GM23338 (cell line): ENCODE measurements around the gene DCST1. TPM values are rescaled to one million over a fixed set of nuclear protein-coding genes. Genes with fewer than 3 reads are reported as not detected.

Experiments used
- ATAC-seq: fragments of 200-7000 bp; cut with Tn5 transposase; 3 replicates; pipeline ENCODE4 v1.9.1; 2020
- DNase-seq: peaks from one replicate; pipeline ENCODE4 v3.0.0-alpha.2; 2015; ENCODE audit warnings: low spot score
- H2AFZ ChIP-seq: fragments of 200-600 bp; sonication (generic); 2 replicates; pipeline ENCODE4 v1.8.0; 2016; ENCODE audit warnings: antibody characterized with exemption, mild to moderate bottlenecking, moderate library complexity
- H3F3A ChIP-seq: fragments of 200-600 bp; sonication (generic); replicated peaks from 2 replicates; pipeline ENCODE4 v1.8.0; 2017; ENCODE audit warnings: antibody characterized with exemption, mixed run types, low read depth
- H3K27ac ChIP-seq: fragments of 200-600 bp; sonication (generic); 2 replicates; pipeline ENCODE4 v1.6.1; 2016; ENCODE audit warnings: low read depth
- H3K27me3 ChIP-seq: fragments of 200-600 bp; sonication (generic); 2 replicates; pipeline ENCODE4 v1.8.0; 2016; ENCODE audit warnings: mild to moderate bottlenecking, mixed run types, moderate library complexity; ENCODE audit not compliant: insufficient read depth
- H3K36me3 ChIP-seq: fragments of 200-600 bp; sonication (generic); 2 replicates; pipeline ENCODE4 v1.8.0; 2016; ENCODE audit warnings: mild to moderate bottlenecking; ENCODE audit not compliant: insufficient read depth
- H3K4me1 ChIP-seq: fragments of 200-600 bp; sonication (generic); 2 replicates; pipeline ENCODE4 v1.8.0; 2016; ENCODE audit warnings: mild to moderate bottlenecking, moderate library complexity; ENCODE audit not compliant: insufficient read depth
- H3K4me2 ChIP-seq: fragments of 200-600 bp; sonication (generic); 2 replicates; pipeline ENCODE4 v1.7.1; 2017; ENCODE audit warnings: mixed run types
- H3K4me3 ChIP-seq: fragments of 200-600 bp; sonication (generic); 2 replicates; pipeline ENCODE4 v1.6.1; 2016; ENCODE audit warnings: mixed run types
- H3K79me2 ChIP-seq: fragments of 200-600 bp; sonication (generic); replicated peaks from 2 replicates; pipeline ENCODE4 v1.8.0; 2017; ENCODE audit warnings: mild to moderate bottlenecking; ENCODE audit not compliant: insufficient read depth
- H3K9me2 ChIP-seq: fragments of 200-600 bp; sonication (generic); 2 replicates; pipeline ENCODE4 v1.8.0; 2017; ENCODE audit not compliant: insufficient read depth
- H4K20me1 ChIP-seq: fragments of 200-600 bp; sonication (generic); replicated peaks from 2 replicates; pipeline ENCODE4 v1.8.0; 2017; ENCODE audit warnings: mild to moderate bottlenecking; ENCODE audit not compliant: insufficient read depth
- H3K27ac Mint-ChIP-seq: 2 replicates; pipeline ENCODE4 v1.8.0; 2020; ENCODE audit warnings: inconsistent platforms, mild to moderate bottlenecking, moderate library complexity, mixed read lengths
- H3K27me3 Mint-ChIP-seq: 3 replicates; pipeline ENCODE4 v1.8.0; 2022; ENCODE audit warnings: low read depth, mild to moderate bottlenecking, moderate library complexity, mixed read lengths, inconsistent platforms; ENCODE audit not compliant: insufficient read depth, poor library complexity
- H3K36me3 Mint-ChIP-seq: 3 replicates; pipeline ENCODE4 v1.8.0; 2021; ENCODE audit warnings: low read depth, mild to moderate bottlenecking, inconsistent platforms, moderate library complexity, mixed read lengths
- H3K4me1 Mint-ChIP-seq: 3 replicates; pipeline ENCODE4 v1.8.0; 2020; ENCODE audit warnings: mild to moderate bottlenecking, inconsistent platforms, mixed read lengths
- H3K4me3 Mint-ChIP-seq: 3 replicates; pipeline ENCODE4 v1.8.0; 2021; ENCODE audit warnings: moderate library complexity, mild to moderate bottlenecking, inconsistent platforms, mixed read lengths
- H3K9me3 Mint-ChIP-seq: 3 replicates; pipeline ENCODE4 v1.8.0; 2020; ENCODE audit warnings: moderate library complexity, mild to moderate bottlenecking, inconsistent platforms, mixed read lengths
- CREB1 ChIP-seq: fragments of 250-450 bp; sonication (Bioruptor Pico); IDR thresholded peaks from 2 replicates; pipeline ENCODE4 v1.5.0; 2020; ENCODE audit warnings: low read depth, mild to moderate bottlenecking, moderate library complexity
- EZH2 ChIP-seq: fragments of 200-600 bp; sonication (generic); IDR thresholded peaks from one replicate; pipeline ENCODE4 v1.8.0; 2017; ENCODE audit warnings: antibody characterized with exemption, mild to moderate bottlenecking, low read depth; ENCODE audit not compliant: unreplicated experiment
- EZH2phosphoT487 ChIP-seq: fragments of 200-600 bp; sonication (generic); IDR thresholded peaks from one replicate; pipeline ENCODE4 v1.8.1; 2018; ENCODE audit warnings: antibody characterized with exemption; ENCODE audit not compliant: unreplicated experiment
- JUNB ChIP-seq: IDR thresholded peaks from one replicate; pipeline ENCODE4 v1.6.1; 2016; ENCODE audit warnings: antibody characterized with exemption; ENCODE audit not compliant: unreplicated experiment
- NANOG ChIP-seq: IDR thresholded peaks from 2 replicates; pipeline ENCODE4 v1.6.1; 2016; ENCODE audit warnings: antibody characterized with exemption, borderline replicate concordance
- POLR2AphosphoS5 ChIP-seq: IDR thresholded peaks from 2 replicates; pipeline ENCODE4 v1.6.1; 2016; ENCODE audit warnings: antibody characterized with exemption, low read depth
- STAT1 ChIP-seq: IDR thresholded peaks from one replicate; pipeline ENCODE4 v1.6.1; 2016; ENCODE audit warnings: antibody characterized with exemption; ENCODE audit not compliant: unreplicated experiment
- ZNF114 ChIP-seq: fragments of 250-450 bp; sonication (Bioruptor Pico); IDR thresholded peaks from 2 replicates; pipeline ENCODE4 v1.5.0; 2020; ENCODE audit warnings: mild to moderate bottlenecking, moderate library complexity
- ZNF331 ChIP-seq: fragments of 250-450 bp; sonication (Bioruptor Pico); IDR thresholded peaks from 2 replicates; pipeline ENCODE4 v1.5.0; 2020; ENCODE audit warnings: low read depth, mild to moderate bottlenecking, moderate library complexity
- polyA plus RNA-seq: library from polyadenylated mRNA; unstranded; fragments of >200 nt; fragmentation: Nextera tagmentation; extraction: Ambion mirVana; gene quantifications from 2 replicates; pipeline ENCODE4 v1.2.1, GENCODE V29; 2016
- total RNA-seq: library from RNA; depleted of rRNA; stranded (reverse); fragments of >200 nt; shearing (Covaris generic); gene quantifications from 2 replicates; pipeline ENCODE4 v1.2.3, GENCODE V29; 2014
- TF ChIP-seq, protein P1 (sequence below), 2 experiments: fragments of 200-600 bp in 1 of 2; sonication (generic) in 1 of 2; conservative IDR thresholded peaks; 2 replicates each; pipeline versions ENCODE4 v1.5.1 to v1.6.1; 2016 to 2017; ENCODE audit warnings: antibody characterized with exemption in 2 of 2, low read depth in 2 of 2, mild to moderate bottlenecking in 2 of 2, moderate library complexity in 1 of 2
- TF ChIP-seq, protein P2 (sequence below): fragments of 250-450 bp; sonication (Bioruptor Pico); IDR thresholded peaks from 2 replicates; pipeline ENCODE4 v1.5.0; 2020; ENCODE audit warnings: mild to moderate bottlenecking, moderate library complexity
- TF ChIP-seq, protein P3 (sequence below): IDR thresholded peaks from 2 replicates; pipeline ENCODE4 v1.6.1; 2016; ENCODE audit warnings: antibody characterized with exemption

Gene DCST1
- total and polyA plus RNA-seq, 2 experiments from 2014 or later, result not detected

DNA sequence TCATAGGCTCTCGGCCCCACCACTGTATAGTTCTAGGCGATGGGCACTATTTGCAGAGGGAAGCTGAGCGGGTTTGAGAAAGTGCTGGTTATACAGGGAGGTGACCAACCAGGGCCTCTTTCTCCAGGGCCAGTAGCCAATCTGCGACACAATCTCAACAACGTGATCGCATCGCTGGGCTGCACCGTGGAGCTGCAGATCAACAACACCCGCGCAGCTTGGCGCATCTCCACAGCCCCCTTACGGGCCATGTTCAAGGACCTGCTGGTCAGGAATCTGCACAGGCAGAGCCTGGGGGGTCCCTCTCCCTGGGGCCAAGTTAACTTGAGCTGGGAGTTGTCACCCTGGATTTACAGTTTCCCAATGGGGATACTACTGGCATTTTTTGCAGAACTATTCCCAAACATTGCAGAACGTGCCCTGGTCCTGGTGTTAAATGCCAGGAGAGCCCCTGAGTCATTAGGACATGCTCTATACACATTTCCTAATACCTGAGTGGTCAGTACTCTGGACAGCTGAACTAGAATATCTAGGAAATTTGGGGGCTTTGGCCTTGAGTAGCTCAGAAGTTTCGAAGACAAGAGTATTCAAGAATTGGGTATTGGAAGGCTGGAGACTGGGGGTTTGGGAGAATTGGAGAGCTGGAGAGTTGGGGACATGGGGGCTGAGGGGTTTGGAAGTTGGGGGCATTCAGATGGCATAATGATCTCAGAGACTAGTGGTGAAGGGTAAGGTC is 6.9 kb downstream of the DCST1 start:
- TF ChIP-seq EZH2phosphoT487 (no peak), ZNF331 (CRISPR knock-in tag) (no peak), STAT1 (no peak), POLR2AphosphoS5 (no peak), CREB1 (CRISPR knock-in tag) (no peak), JUNB (no peak), NANOG (no peak), EZH2 (no peak), ZNF114 (CRISPR knock-in tag) (no peak)
- TF ChIP-seq, protein P1, sequence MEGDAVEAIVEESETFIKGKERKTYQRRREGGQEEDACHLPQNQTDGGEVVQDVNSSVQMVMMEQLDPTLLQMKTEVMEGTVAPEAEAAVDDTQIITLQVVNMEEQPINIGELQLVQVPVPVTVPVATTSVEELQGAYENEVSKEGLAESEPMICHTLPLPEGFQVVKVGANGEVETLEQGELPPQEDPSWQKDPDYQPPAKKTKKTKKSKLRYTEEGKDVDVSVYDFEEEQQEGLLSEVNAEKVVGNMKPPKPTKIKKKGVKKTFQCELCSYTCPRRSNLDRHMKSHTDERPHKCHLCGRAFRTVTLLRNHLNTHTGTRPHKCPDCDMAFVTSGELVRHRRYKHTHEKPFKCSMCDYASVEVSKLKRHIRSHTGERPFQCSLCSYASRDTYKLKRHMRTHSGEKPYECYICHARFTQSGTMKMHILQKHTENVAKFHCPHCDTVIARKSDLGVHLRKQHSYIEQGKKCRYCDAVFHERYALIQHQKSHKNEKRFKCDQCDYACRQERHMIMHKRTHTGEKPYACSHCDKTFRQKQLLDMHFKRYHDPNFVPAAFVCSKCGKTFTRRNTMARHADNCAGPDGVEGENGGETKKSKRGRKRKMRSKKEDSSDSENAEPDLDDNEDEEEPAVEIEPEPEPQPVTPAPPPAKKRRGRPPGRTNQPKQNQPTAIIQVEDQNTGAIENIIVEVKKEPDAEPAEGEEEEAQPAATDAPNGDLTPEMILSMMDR (conservative IDR thresholded peaks at IDR 0.05; ENCODE audit: low read depth in 2 of 2), result no peak
- TF ChIP-seq, protein P2, sequence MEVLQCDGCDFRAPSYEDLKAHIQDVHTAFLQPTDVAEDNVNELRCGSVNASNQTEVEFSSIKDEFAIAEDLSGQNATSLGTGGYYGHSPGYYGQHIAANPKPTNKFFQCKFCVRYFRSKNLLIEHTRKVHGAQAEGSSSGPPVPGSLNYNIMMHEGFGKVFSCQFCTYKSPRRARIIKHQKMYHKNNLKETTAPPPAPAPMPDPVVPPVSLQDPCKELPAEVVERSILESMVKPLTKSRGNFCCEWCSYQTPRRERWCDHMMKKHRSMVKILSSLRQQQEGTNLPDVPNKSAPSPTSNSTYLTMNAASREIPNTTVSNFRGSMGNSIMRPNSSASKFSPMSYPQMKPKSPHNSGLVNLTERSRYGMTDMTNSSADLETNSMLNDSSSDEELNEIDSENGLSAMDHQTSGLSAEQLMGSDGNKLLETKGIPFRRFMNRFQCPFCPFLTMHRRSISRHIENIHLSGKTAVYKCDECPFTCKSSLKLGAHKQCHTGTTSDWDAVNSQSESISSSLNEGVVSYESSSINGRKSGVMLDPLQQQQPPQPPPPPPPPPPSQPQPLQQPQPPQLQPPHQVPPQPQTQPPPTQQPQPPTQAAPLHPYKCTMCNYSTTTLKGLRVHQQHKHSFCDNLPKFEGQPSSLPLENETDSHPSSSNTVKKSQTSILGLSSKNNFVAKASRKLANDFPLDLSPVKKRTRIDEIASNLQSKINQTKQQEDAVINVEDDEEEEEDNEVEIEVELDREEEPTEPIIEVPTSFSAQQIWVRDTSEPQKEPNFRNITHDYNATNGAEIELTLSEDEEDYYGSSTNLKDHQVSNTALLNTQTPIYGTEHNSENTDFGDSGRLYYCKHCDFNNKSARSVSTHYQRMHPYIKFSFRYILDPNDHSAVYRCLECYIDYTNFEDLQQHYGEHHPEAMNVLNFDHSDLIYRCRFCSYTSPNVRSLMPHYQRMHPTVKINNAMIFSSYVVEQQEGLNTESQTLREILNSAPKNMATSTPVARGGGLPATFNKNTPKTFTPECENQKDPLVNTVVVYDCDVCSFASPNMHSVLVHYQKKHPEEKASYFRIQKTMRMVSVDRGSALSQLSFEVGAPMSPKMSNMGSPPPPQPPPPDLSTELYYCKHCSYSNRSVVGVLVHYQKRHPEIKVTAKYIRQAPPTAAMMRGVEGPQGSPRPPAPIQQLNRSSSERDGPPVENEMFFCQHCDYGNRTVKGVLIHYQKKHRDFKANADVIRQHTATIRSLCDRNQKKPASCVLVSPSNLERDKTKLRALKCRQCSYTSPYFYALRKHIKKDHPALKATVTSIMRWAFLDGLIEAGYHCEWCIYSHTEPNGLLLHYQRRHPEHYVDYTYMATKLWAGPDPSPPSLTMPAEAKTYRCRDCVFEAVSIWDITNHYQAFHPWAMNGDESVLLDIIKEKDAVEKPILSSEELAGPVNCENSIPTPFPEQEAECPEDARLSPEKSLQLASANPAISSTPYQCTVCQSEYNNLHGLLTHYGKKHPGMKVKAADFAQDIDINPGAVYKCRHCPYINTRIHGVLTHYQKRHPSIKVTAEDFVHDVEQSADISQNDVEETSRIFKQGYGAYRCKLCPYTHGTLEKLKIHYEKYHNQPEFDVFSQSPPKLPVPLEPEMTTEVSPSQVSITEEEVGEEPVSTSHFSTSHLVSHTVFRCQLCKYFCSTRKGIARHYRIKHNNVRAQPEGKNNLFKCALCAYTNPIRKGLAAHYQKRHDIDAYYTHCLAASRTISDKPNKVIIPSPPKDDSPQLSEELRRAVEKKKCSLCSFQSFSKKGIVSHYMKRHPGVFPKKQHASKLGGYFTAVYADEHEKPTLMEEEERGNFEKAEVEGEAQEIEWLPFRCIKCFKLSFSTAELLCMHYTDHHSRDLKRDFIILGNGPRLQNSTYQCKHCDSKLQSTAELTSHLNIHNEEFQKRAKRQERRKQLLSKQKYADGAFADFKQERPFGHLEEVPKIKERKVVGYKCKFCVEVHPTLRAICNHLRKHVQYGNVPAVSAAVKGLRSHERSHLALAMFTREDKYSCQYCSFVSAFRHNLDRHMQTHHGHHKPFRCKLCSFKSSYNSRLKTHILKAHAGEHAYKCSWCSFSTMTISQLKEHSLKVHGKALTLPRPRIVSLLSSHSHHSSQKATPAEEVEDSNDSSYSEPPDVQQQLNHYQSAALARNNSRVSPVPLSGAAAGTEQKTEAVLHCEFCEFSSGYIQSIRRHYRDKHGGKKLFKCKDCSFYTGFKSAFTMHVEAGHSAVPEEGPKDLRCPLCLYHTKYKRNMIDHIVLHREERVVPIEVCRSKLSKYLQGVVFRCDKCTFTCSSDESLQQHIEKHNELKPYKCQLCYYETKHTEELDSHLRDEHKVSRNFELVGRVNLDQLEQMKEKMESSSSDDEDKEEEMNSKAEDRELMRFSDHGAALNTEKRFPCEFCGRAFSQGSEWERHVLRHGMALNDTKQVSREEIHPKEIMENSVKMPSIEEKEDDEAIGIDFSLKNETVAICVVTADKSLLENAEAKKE (CRISPR knock-in tag), result no peak
- TF ChIP-seq, protein P3, sequence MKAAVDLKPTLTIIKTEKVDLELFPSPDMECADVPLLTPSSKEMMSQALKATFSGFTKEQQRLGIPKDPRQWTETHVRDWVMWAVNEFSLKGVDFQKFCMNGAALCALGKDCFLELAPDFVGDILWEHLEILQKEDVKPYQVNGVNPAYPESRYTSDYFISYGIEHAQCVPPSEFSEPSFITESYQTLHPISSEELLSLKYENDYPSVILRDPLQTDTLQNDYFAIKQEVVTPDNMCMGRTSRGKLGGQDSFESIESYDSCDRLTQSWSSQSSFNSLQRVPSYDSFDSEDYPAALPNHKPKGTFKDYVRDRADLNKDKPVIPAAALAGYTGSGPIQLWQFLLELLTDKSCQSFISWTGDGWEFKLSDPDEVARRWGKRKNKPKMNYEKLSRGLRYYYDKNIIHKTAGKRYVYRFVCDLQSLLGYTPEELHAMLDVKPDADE, result no peak
- Mint-ChIP-seq H3K27ac (no peak overlapping the region), H3K4me3 (no peak overlapping the region), H3K36me3 (no peaks in the 10 kb centered on the region), H3K27me3 (peaks cover 15% of the 10 kb centered on the region), H3K4me1 (peaks cover 11% of the 10 kb centered on the region), H3K9me3 (no peaks in the 10 kb centered on the region)
- H3K27me3 ChIP-seq, result no peaks in the 10 kb centered on the region
- H3F3A ChIP-seq, result 0 out of 2 replicates have a peak, but pooled peaks cover 3% of the 10 kb centered on the region
- no peaks in the 10 kb centered on the region for H3K4me1 ChIP-seq
- no peaks in the 10 kb centered on the region for H3K79me2 ChIP-seq
- H2AFZ ChIP-seq, result no peak overlapping the region
- no peaks in the 10 kb centered on the region for H4K20me1 ChIP-seq
- H3K9me2 ChIP-seq, result no peaks in the 10 kb centered on the region
- H3K36me3 ChIP-seq, result no peaks in the 10 kb centered on the region
- ATAC-seq, result no peak
- no peak for DNase-seq
- H3K27ac ChIP-seq, result no peak overlapping the region
- H3K4me2 ChIP-seq, result no peak overlapping the region
- no peak overlapping the region for H3K4me3 ChIP-seq
